ENCODE data around the gene ATP2B2. TPM values are rescaled to one million over a fixed set of nuclear protein-coding genes. Genes with fewer than 3 reads are reported as not detected.

Gene ATP2B2
- total RNA-seq, 1 donor from 2014 or later: not detected

DNA sequence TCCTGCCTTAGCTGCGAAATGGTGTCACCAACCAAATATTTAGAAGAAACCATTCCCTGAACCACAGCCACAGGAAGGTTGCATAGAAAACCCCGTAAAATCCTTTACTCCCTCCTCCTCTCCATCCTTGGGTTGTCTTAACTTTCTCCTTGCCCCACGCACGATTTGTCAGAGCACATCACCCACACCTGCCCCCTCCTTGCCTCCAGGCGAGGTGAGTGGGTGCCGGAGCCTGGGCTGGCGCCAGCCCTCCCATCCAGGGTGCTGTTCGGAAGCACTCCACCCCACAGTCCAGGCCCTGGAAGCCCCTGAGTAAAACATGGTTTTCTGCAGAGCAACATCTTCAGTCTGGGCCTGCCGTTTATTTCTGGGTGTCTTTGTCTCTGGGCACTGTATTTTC is 216.3 kb downstream of the ATP2B2 start:
- Histone ChIP-seq H3K27me3 (ENCODE audit: control insufficient read depth, insufficient read depth, low read length) (no peaks in the 10 kb centered on the region), H3K4me3 (ENCODE audit: low read depth, low read length) (no peak overlapping the region), H3K36me3 (ENCODE audit: control insufficient read depth, insufficient read depth, low read length) (no peaks in the 10 kb centered on the region)
- DNase-seq (ENCODE audit: low read depth): no peak
- TF ChIP-seq, protein P1, sequence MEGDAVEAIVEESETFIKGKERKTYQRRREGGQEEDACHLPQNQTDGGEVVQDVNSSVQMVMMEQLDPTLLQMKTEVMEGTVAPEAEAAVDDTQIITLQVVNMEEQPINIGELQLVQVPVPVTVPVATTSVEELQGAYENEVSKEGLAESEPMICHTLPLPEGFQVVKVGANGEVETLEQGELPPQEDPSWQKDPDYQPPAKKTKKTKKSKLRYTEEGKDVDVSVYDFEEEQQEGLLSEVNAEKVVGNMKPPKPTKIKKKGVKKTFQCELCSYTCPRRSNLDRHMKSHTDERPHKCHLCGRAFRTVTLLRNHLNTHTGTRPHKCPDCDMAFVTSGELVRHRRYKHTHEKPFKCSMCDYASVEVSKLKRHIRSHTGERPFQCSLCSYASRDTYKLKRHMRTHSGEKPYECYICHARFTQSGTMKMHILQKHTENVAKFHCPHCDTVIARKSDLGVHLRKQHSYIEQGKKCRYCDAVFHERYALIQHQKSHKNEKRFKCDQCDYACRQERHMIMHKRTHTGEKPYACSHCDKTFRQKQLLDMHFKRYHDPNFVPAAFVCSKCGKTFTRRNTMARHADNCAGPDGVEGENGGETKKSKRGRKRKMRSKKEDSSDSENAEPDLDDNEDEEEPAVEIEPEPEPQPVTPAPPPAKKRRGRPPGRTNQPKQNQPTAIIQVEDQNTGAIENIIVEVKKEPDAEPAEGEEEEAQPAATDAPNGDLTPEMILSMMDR (IDR thresholded peaks at IDR 0.05; ENCODE audit: insufficient read depth, low read length, poor library complexity, severe bottlenecking): no peak

DNA sequence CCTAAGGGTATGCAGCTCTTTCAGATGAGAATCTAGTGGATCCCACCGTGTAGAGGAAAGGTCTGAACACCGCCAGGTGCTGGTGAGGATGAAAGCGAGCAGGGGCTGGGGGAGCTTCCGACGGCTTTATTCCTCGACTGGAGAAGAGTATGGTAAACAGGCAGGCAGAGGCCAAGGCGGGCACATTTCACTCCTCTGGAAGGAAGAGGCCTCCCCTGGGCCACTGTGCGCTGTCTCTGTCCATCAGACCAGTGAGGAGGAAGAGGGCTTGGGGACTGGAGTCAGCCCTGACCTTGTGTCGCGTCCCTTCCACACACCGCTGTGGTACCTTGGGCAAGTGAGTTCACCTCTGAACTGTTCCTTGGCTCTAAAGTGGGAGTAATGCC is 216.8 kb downstream of the ATP2B2 start:
- DNase-seq (ENCODE audit: low read depth): no peak
- Histone ChIP-seq H3K4me3 (ENCODE audit: low read depth, low read length) (no peak overlapping the region), H3K36me3 (ENCODE audit: control insufficient read depth, insufficient read depth, low read length) (no peaks in the 10 kb centered on the region), H3K27me3 (ENCODE audit: control insufficient read depth, insufficient read depth, low read length) (no peaks in the 10 kb centered on the region)
- TF ChIP-seq, protein P1 (IDR thresholded peaks at IDR 0.05; ENCODE audit: insufficient read depth, low read length, poor library complexity, severe bottlenecking): no peak

DNA sequence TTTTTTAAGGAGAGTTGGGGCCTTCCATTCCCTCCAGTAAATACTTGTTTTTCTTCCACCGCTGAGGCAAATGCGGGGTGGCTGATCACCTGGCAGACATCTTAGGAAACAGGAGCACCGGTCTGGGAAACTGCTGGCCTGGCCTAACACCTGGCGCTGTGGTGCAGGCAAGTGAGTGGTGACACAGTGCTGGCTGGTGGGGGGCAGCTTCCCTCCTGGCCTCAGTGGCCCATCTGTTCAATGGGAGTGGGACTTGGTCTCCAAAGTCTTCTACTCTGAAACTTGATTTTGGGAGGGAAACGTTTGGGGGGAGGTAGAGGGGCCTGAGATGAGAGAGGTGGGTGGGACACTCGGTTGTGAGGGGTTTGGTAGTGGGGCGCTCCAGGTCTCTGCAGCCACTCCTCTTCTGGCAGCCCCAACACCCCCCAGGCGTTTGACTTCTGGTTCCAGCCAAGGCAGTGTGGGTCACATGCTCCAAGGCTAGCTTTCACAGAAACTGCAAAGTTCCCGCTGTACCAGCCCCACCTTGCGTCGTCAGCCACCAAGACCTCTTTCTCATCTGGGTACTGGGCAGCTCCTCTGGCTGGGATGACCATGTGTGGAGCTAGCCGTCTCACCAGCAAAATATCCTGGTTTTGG is 217.3 kb downstream of the ATP2B2 start:
- Histone ChIP-seq H3K4me3 (ENCODE audit: low read depth, low read length) (no peak overlapping the region), H3K27me3 (ENCODE audit: control insufficient read depth, insufficient read depth, low read length) (no peaks in the 10 kb centered on the region), H3K36me3 (ENCODE audit: control insufficient read depth, insufficient read depth, low read length) (no peaks in the 10 kb centered on the region)
- TF ChIP-seq, protein P1 (IDR thresholded peaks at IDR 0.05; ENCODE audit: insufficient read depth, low read length, poor library complexity, severe bottlenecking): no peak
- no peak for DNase-seq (ENCODE audit: low read depth)

DNA sequence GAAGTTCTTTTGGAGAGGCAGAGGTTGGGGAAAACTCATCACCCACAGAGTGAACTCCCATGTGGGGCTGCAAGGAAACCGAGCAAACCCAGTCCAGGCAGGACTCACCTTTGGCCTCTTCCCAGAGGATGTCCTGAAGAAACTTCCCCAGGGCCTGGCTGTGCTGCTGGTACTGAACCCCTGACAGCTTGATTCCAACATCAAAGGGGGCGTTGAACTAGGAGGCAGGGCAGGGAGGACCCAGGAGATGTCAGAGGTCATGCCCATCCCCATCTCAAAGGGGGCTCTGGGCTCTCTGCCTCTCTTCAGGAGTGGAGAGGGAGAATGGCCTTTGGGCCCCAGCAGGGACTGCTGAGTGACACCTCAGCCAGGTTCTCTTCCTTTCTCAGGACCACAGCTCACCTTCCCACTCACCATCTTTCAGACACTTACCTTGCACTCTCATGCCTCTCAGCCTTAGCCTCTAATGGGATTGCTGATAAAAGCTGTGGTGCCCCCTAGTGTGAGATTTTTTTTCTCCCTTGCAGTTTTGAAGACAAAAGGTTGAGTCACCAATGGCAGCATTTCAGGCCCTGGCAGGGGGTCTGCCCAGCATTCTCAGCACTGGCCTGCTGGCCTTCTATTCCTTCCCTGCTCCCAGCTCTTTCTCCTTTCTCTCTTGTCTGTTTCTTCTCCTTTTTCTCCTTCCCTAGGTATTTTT is 218.6 kb downstream of the ATP2B2 start:
- DNase-seq (ENCODE audit: low read depth): no peak
- Histone ChIP-seq H3K27me3 (ENCODE audit: control insufficient read depth, insufficient read depth, low read length) (no peaks in the 10 kb centered on the region), H3K36me3 (ENCODE audit: control insufficient read depth, insufficient read depth, low read length) (no peaks in the 10 kb centered on the region), H3K4me3 (ENCODE audit: low read depth, low read length) (no peak overlapping the region)
- TF ChIP-seq, protein P1 (IDR thresholded peaks at IDR 0.05; ENCODE audit: insufficient read depth, low read length, poor library complexity, severe bottlenecking): no peak

DNA sequence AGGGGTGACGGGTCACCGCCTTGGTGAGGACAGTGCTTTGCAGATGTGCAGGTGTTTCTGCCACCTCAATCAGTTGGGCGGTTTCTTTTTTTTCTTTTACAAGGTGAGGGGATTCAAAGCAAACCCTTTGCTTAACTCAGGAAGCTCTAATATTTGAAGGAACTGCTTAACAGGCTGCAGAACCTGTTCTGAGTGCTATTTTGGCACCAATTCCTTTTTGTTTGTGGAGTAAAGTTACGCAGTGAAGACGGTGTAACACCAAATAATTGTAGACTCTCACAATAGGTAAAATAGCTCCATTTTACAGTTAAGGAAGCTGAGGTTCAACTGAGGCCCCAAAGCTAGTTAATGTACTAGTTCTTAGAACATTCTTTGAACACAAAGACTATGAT is 219.3 kb downstream of the ATP2B2 start:
- H3K27me3 ChIP-seq (ENCODE audit: control insufficient read depth, insufficient read depth, low read length): no peaks in the 10 kb centered on the region
- TF ChIP-seq, protein P1 (IDR thresholded peaks at IDR 0.05; ENCODE audit: insufficient read depth, low read length, poor library complexity, severe bottlenecking): no peak
- no peak overlapping the region for H3K4me3 ChIP-seq (ENCODE audit: low read depth, low read length)
- no peak for DNase-seq (ENCODE audit: low read depth)
- H3K36me3 ChIP-seq (ENCODE audit: control insufficient read depth, insufficient read depth, low read length): no peaks in the 10 kb centered on the region
